B cell (primary cell): ENCODE measurements around the gene TP53BP2.

ENCODE experiments used
- EZH2 ChIP-seq: IDR thresholded peaks from 2 replicates; pipeline ENCODE4 v1.6.1; 2012; ENCODE audit warnings: borderline replicate concordance, low read depth, mild to moderate bottlenecking, moderate library complexity, low read length; ENCODE audit not compliant: insufficient read depth, poor library complexity, severe bottlenecking
- TF ChIP-seq, protein P1 (sequence below): fragments of 200-600 bp; IDR thresholded peaks from one replicate; pipeline ENCODE4 v1.8.0; 2022; ENCODE audit warnings: antibody characterized with exemption, mild to moderate bottlenecking

DNA sequence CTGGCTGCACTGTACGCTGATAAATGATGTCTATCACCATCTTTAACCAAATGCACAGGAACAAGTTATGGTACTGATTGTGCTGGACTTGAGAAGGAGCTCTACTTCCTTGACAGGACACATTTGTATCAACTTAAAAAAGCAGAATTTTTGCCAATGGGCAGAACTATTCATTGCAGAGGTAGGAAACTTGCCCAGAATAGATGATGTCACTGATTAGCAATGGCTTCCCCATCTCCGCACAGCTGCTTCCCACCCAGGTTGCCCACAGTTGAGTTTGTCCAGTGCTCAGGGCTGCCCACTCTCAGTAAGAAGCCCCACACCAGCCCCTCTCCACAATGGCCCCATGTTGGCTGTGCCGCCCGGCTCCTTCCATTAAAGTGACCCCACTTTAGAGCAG, 100.0 kb downstream of the TP53BP2 start:
- no peak for TF ChIP-seq EZH2
- TF ChIP-seq, protein P1, sequence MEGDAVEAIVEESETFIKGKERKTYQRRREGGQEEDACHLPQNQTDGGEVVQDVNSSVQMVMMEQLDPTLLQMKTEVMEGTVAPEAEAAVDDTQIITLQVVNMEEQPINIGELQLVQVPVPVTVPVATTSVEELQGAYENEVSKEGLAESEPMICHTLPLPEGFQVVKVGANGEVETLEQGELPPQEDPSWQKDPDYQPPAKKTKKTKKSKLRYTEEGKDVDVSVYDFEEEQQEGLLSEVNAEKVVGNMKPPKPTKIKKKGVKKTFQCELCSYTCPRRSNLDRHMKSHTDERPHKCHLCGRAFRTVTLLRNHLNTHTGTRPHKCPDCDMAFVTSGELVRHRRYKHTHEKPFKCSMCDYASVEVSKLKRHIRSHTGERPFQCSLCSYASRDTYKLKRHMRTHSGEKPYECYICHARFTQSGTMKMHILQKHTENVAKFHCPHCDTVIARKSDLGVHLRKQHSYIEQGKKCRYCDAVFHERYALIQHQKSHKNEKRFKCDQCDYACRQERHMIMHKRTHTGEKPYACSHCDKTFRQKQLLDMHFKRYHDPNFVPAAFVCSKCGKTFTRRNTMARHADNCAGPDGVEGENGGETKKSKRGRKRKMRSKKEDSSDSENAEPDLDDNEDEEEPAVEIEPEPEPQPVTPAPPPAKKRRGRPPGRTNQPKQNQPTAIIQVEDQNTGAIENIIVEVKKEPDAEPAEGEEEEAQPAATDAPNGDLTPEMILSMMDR, result no peak
